ENCODE measurements around the gene PAPPA. TPM values are rescaled to one million over a fixed set of nuclear protein-coding genes. Genes with fewer than 3 reads are reported as not detected.

The PAPPA gene
- total RNA-seq, 1 experiment from 2014 or later, result 0.05 TPM

DNA sequence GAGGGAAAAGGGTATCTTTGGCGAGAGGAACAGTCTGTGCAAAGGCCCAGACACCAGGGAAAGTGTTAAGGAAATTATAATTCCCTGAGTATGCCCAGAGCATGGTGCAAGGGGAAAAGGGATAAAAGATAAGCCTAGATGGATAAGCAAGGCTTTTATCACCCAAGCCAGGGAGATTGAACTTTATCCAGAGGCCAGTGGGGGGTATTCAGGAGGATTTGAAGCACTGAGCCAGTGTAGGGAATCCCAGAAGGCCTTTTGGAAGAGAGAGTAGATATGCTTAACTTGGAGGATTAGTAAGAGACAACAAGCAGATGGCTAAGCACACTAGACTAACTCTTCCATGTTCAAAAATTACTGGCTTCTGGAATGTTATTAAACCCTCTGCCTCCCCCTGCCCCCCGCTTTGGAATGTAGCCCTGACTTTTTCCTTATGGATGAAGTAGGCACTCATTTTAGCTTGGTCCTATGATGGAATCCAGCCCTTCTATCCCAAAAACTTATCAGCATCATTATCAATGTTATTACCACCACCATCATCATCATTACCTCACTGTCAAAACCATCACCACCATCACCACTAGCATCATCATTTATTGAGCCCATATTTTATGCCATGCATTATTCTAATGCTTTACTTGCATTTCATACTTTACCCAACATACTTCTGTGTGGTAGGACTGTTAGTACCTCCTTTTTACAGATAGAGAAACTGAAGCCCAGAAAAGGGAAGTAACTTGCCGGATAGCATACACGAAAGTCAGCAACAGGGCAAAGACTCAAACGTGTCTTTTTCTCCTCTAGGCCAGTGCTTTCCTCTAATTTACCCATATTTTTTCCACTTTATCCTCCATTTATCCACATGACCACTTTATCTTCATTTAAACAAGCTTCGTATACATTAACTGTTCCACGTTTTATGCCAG, 237.0 kb downstream of the PAPPA start:
- ATAC-seq (no peak), DNase-seq (ENCODE audit: low read depth, low spot score) (no peak)
- Histone ChIP-seq H3K36me3 (ENCODE audit: control insufficient read depth in 1 of 2, insufficient read depth in 2 of 2, low read length in 2 of 2) (no peaks in the 10 kb centered on the region), H3K4me2 (ENCODE audit: low read length) (no peak overlapping the region), H3K4me1 (ENCODE audit: control insufficient read depth in 1 of 2, insufficient read depth in 2 of 2, low read length in 2 of 2) (no peaks in the 10 kb centered on the region), H3K9me2 (ENCODE audit: insufficient read depth) (no peaks in the 10 kb centered on the region), H2AFZ (ENCODE audit: low read depth, low read length, poor library complexity, severe bottlenecking) (no peak overlapping the region), H3K4me3 (replicated peaks in 1 of 2; ENCODE audit: low read depth in 1 of 2, low read length in 2 of 2) (no peak overlapping the region), H3K27ac (ENCODE audit: low read depth, low read length) (no peak overlapping the region), H3K27me3 (ENCODE audit: insufficient read depth, low read length) (no peaks in the 10 kb centered on the region), H3K9me3 (ENCODE audit: control insufficient read depth in 1 of 2, insufficient read depth in 1 of 2, low read depth in 1 of 2, low read length in 2 of 2) (no peaks in the 10 kb centered on the region), H3K9ac (ENCODE audit: low read length) (no peak overlapping the region), H3K79me2 (ENCODE audit: insufficient read depth, low read length) (no peaks in the 10 kb centered on the region), H4K20me1 (ENCODE audit: insufficient read depth) (no peaks in the 10 kb centered on the region)
- no TSS peak for BruUV-seq (replicated peaks)
- TF ChIP-seq, protein P1, sequence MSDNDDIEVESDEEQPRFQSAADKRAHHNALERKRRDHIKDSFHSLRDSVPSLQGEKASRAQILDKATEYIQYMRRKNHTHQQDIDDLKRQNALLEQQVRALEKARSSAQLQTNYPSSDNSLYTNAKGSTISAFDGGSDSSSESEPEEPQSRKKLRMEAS (IDR thresholded peaks at IDR 0.05), result no peak
- TF ChIP-seq ZNF274 (IDR thresholded peaks at IDR 0.05; ENCODE audit: low read depth, low read length), result no peak
- no peak for TF ChIP-seq EZH2phosphoT487 (IDR thresholded peaks at IDR 0.05; ENCODE audit: borderline replicate concordance)
- TF ChIP-seq ZFX (IDR thresholded peaks at IDR 0.05), result no peak
- intact Hi-C loops (cut with micrococcal nuclease), result no loop called here
- POLR2A ChIA-PET, result no interaction called here
- CTCF ChIA-PET, result no interaction called here
- RAD21 ChIA-PET (ENCODE audit: low non-redundant PET in 1 of 2, low total read pairs in 2 of 2, uncharacterized antibody in 2 of 2, unreplicated experiment in 2 of 2), result no interaction called here

DNA sequence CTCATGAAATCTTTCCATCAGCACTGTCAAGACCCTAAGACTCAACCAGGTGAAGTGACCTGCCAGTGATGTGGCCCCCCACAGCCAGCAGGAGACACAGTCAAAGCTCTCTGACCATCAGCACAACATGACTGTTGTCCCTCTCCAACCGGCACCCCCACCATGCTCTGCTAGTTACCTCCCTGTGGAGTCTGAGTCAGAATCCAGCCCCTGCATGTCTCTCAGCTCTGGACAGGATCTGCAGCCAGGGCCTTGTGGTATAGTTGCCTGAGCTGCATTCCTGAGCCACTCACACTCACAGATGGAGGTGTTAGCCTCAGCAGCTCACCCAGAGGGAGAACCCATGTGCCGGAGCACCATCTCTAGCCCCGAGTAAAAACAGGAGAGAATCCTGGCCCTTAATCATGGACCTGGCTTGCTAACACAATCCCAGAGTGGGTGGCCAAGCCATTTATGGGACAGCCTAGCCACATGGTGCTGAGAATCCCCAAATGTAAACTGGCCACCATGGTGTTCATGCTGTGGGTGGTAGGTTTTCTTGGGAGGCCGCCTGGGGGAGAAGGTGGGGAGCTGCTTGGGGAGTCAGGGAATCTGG, 237.8 kb downstream of the PAPPA start:
- no peak overlapping the region for H3K27ac ChIP-seq (ENCODE audit: low read depth, low read length)
- RAD21 ChIA-PET (ENCODE audit: low non-redundant PET in 1 of 2, low total read pairs in 2 of 2, uncharacterized antibody in 2 of 2, unreplicated experiment in 2 of 2), result no interaction called here
- H3K79me2 ChIP-seq (ENCODE audit: insufficient read depth, low read length), result no peaks in the 10 kb centered on the region
- H3K9ac ChIP-seq (ENCODE audit: low read length), result no peak overlapping the region
- no TSS peak for BruUV-seq (replicated peaks)
- DNase-seq (ENCODE audit: low read depth, low spot score) (no peak), ATAC-seq (no peak)
- no peaks in the 10 kb centered on the region for H3K9me2 ChIP-seq (ENCODE audit: insufficient read depth)
- H3K4me2 ChIP-seq (ENCODE audit: low read length), result no peak overlapping the region
- no peaks in the 10 kb centered on the region for H3K4me1 ChIP-seq (ENCODE audit: control insufficient read depth in 1 of 2, insufficient read depth in 2 of 2, low read length in 2 of 2)
- H3K9me3 ChIP-seq (ENCODE audit: control insufficient read depth in 1 of 2, insufficient read depth in 1 of 2, low read depth in 1 of 2, low read length in 2 of 2), result no peaks in the 10 kb centered on the region
- intact Hi-C loops (cut with micrococcal nuclease), result no loop called here
- H3K27me3 ChIP-seq (ENCODE audit: insufficient read depth, low read length), result no peaks in the 10 kb centered on the region
- TF ChIP-seq CEBPB (IDR thresholded peaks at IDR 0.05; ENCODE audit: low read depth) (no peak), ZFX (IDR thresholded peaks at IDR 0.05) (no peak), EGR1 (IDR thresholded peaks at IDR 0.05; ENCODE audit: low read depth) (no peak), JUND (IDR thresholded peaks at IDR 0.05) (no peak), EZH2 (IDR thresholded peaks at IDR 0.05) (no peak), FOSL1 (IDR thresholded peaks at IDR 0.05; ENCODE audit: low read depth) (no peak), EZH2phosphoT487 (IDR thresholded peaks at IDR 0.05; ENCODE audit: borderline replicate concordance) (no peak), POLR2A (IDR thresholded peaks at IDR 0.05; ENCODE audit: borderline replicate concordance, extremely low read depth, insufficient read depth, insufficient read length) (no peak), CBX3 (IDR thresholded peaks at IDR 0.05; ENCODE audit: low read depth) (no peak), ELF1 (IDR thresholded peaks at IDR 0.05; ENCODE audit: borderline replicate concordance, low read depth) (no peak)
- TF ChIP-seq, protein P2, sequence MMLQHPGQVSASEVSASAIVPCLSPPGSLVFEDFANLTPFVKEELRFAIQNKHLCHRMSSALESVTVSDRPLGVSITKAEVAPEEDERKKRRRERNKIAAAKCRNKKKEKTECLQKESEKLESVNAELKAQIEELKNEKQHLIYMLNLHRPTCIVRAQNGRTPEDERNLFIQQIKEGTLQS (IDR thresholded peaks at IDR 0.05), result no peak
- TF ChIP-seq, protein P3, sequence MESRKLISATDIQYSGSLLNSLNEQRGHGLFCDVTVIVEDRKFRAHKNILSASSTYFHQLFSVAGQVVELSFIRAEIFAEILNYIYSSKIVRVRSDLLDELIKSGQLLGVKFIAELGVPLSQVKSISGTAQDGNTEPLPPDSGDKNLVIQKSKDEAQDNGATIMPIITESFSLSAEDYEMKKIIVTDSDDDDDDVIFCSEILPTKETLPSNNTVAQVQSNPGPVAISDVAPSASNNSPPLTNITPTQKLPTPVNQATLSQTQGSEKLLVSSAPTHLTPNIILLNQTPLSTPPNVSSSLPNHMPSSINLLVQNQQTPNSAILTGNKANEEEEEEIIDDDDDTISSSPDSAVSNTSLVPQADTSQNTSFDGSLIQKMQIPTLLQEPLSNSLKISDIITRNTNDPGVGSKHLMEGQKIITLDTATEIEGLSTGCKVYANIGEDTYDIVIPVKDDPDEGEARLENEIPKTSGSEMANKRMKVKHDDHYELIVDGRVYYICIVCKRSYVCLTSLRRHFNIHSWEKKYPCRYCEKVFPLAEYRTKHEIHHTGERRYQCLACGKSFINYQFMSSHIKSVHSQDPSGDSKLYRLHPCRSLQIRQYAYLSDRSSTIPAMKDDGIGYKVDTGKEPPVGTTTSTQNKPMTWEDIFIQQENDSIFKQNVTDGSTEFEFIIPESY (IDR thresholded peaks at IDR 0.05; ENCODE audit: extremely low read depth, insufficient replicate concordance, low read length), result no peak
- TF ChIP-seq, protein P4, sequence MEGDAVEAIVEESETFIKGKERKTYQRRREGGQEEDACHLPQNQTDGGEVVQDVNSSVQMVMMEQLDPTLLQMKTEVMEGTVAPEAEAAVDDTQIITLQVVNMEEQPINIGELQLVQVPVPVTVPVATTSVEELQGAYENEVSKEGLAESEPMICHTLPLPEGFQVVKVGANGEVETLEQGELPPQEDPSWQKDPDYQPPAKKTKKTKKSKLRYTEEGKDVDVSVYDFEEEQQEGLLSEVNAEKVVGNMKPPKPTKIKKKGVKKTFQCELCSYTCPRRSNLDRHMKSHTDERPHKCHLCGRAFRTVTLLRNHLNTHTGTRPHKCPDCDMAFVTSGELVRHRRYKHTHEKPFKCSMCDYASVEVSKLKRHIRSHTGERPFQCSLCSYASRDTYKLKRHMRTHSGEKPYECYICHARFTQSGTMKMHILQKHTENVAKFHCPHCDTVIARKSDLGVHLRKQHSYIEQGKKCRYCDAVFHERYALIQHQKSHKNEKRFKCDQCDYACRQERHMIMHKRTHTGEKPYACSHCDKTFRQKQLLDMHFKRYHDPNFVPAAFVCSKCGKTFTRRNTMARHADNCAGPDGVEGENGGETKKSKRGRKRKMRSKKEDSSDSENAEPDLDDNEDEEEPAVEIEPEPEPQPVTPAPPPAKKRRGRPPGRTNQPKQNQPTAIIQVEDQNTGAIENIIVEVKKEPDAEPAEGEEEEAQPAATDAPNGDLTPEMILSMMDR (IDR thresholded peaks at IDR 0.05 in 2 of 3, conservative IDR thresholded peaks at IDR 0.05 in 1 of 3; ENCODE audit: borderline replicate concordance in 1 of 3, insufficient read depth in 1 of 3, low read depth in 2 of 3, low read length in 2 of 3), result no peak
- H2AFZ ChIP-seq (ENCODE audit: low read depth, low read length, poor library complexity, severe bottlenecking), result no peak overlapping the region
- H4K20me1 ChIP-seq (ENCODE audit: insufficient read depth), result no peaks in the 10 kb centered on the region
- H3K4me3 ChIP-seq (replicated peaks in 1 of 2; ENCODE audit: low read depth in 1 of 2, low read length in 2 of 2), result no peak overlapping the region
- H3K36me3 ChIP-seq (ENCODE audit: control insufficient read depth in 1 of 2, insufficient read depth in 2 of 2, low read length in 2 of 2), result no peaks in the 10 kb centered on the region
- CTCF ChIA-PET, result no interaction called here
- POLR2A ChIA-PET, result no interaction called here
